ENCODE data around the gene ZNF664. TPM values are rescaled to one million over a fixed set of nuclear protein-coding genes. Genes with fewer than 3 reads are reported as not detected.

ZNF664 gene
- total RNA-seq, 1 donor from 2014 or later = 27.7 TPM

GRCh38 chr12:124006085-124006845 lies 33.2 kb downstream of the ZNF664 start:
- intact Hi-C loops (cut with DNase I) = no loop called here
- Histone ChIP-seq H3K9me3 (no peaks in the 10 kb centered on the region), H3K4me1 (no peaks in the 10 kb centered on the region), H3K27ac (no peak overlapping the region), H3K4me3 (no peak overlapping the region), H3K27me3 (no peaks in the 10 kb centered on the region), H3K36me3 (peaks cover 10 to 21% of the 10 kb centered on the region in 2 donors)
- TF ChIP-seq, protein P1, sequence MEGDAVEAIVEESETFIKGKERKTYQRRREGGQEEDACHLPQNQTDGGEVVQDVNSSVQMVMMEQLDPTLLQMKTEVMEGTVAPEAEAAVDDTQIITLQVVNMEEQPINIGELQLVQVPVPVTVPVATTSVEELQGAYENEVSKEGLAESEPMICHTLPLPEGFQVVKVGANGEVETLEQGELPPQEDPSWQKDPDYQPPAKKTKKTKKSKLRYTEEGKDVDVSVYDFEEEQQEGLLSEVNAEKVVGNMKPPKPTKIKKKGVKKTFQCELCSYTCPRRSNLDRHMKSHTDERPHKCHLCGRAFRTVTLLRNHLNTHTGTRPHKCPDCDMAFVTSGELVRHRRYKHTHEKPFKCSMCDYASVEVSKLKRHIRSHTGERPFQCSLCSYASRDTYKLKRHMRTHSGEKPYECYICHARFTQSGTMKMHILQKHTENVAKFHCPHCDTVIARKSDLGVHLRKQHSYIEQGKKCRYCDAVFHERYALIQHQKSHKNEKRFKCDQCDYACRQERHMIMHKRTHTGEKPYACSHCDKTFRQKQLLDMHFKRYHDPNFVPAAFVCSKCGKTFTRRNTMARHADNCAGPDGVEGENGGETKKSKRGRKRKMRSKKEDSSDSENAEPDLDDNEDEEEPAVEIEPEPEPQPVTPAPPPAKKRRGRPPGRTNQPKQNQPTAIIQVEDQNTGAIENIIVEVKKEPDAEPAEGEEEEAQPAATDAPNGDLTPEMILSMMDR (IDR thresholded peaks at IDR 0.05) = no peak
- no peak for DNase-seq (ENCODE audit: low spot score in 2 of 2)

GRCh38 chr12:124006846-124007713 lies 34.1 kb downstream of the ZNF664 start:
- DNase-seq (ENCODE audit: low spot score in 2 of 2) = no peak
- Histone ChIP-seq H3K36me3 (peaks cover 12 to 24% of the 10 kb centered on the region in 2 donors), H3K4me1 (no peaks in the 10 kb centered on the region), H3K27ac (no peak overlapping the region), H3K9me3 (no peaks in the 10 kb centered on the region), H3K4me3 (no peak overlapping the region), H3K27me3 (no peaks in the 10 kb centered on the region)
- intact Hi-C loops (cut with DNase I) = no loop called here
- TF ChIP-seq, protein P1 (IDR thresholded peaks at IDR 0.05) = no peak

- Histone ChIP-seq H3K4me1 (no peaks in the 10 kb centered on the region), H3K36me3 (peaks cover 18 to 33% of the 10 kb centered on the region in 2 donors), H3K4me3 (no peak overlapping the region), H3K9me3 (no peaks in the 10 kb centered on the region), H3K27ac (no peak overlapping the region), H3K27me3 (no peaks in the 10 kb centered on the region)
- TF ChIP-seq, protein P1 (IDR thresholded peaks at IDR 0.05) = no peak
- intact Hi-C loops (cut with DNase I) = no loop called here
- DNase-seq (ENCODE audit: low spot score in 2 of 2) = no peak
Measured at GRCh38 chr12:124007826-124008570, 35.0 kb downstream of the ZNF664 start.

GRCh38 chr12:124008595-124008994 lies 35.6 kb downstream of the ZNF664 start:
- no peak for DNase-seq (ENCODE audit: low spot score in 2 of 2)
- H3K36me3 ChIP-seq = peaks cover 19 to 39% of the 10 kb centered on the region in 2 donors
- intact Hi-C loops (cut with DNase I) = no loop called here
- no peaks in the 10 kb centered on the region for H3K27me3 ChIP-seq
- H3K4me3 ChIP-seq = no peak overlapping the region
- no peak overlapping the region for H3K27ac ChIP-seq
- no peaks in the 10 kb centered on the region for H3K9me3 ChIP-seq
- TF ChIP-seq, protein P1 (IDR thresholded peaks at IDR 0.05) = no peak
- H3K4me1 ChIP-seq = no peaks in the 10 kb centered on the region

DNA sequence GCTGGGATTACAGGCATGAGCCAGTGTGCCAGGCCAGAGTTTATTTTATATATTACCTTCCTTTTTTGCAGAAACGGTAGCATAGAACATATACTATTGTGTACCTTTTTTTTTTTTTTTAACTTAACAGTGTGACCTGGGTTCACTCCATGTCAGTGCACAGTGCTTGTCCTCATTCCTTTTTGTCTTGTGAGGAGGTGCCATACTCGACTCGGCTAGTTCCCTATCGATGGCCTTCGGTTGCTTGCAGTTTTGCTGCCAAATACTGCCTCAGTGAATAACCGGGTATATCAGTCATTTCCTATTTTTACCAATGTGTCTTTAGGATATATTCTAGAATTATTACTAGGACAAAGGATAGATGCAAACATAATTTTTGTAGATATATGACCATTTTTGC lies 36.8 kb downstream of the ZNF664 start:
- TF ChIP-seq, protein P1 (IDR thresholded peaks at IDR 0.05) = no peak
- H3K4me1 ChIP-seq = no peaks in the 10 kb centered on the region
- H3K4me3 ChIP-seq = no peak overlapping the region
- intact Hi-C loops (cut with DNase I) = no loop called here
- H3K27ac ChIP-seq = no peak overlapping the region
- H3K36me3 ChIP-seq = peaks cover 25 to 41% of the 10 kb centered on the region in 2 donors
- no peaks in the 10 kb centered on the region for H3K27me3 ChIP-seq
- DNase-seq (ENCODE audit: low spot score in 2 of 2) = no peak
- no peaks in the 10 kb centered on the region for H3K9me3 ChIP-seq

All from ascending aorta (tissue), 2 donors.